HG03066 (cell line): ENCODE results near the gene H19.

Source experiments
- ATAC-seq: cut with Tn5 transposase; IDR thresholded peaks from one replicate; pipeline ENCODE4 v1.9.1; 2021; ENCODE audit warnings: low read depth; ENCODE audit not compliant: unreplicated experiment

Gene H19

DNA sequence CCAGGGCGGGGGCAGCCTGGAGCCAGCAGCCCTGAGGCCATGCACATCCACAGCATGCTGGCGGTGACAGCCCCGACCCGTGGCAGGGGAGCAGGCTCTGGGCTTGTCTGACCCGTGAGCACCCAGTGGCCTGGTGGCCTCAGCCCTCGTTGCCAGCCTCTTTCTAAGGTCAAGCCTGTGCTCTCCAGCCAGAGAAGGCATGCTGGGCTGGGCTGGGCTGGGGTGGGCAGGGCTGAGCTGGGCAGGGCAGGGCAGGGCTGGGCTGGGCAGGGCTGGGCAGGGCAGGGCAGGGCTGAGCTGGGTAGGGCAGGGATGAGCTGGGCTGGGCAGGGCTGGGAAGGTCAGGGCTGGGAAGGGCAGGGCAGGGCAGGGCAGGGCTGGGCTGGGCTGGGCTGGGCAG is 10.6 kb downstream of the H19 start:
- no peak for ATAC-seq

DNA sequence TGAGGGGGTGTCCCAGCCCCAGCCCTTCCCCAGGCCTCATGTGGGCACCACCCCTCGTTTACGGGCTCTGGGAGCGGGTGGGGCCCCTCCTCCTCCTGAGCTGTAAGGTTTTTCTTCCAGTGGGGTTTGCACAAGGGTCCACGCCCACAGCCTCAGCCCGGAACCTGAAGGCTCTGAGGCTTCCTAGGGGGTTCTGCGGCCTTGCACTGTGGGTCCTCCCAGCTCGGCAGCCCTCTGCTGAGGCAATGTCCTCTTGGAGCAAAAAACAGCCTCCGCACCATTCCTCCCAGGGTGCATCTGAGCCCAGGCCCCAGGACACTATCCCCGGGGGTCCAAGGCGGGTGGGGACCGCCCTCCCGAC is 14.1 kb downstream of the H19 start:
- ATAC-seq = no peak

DNA sequence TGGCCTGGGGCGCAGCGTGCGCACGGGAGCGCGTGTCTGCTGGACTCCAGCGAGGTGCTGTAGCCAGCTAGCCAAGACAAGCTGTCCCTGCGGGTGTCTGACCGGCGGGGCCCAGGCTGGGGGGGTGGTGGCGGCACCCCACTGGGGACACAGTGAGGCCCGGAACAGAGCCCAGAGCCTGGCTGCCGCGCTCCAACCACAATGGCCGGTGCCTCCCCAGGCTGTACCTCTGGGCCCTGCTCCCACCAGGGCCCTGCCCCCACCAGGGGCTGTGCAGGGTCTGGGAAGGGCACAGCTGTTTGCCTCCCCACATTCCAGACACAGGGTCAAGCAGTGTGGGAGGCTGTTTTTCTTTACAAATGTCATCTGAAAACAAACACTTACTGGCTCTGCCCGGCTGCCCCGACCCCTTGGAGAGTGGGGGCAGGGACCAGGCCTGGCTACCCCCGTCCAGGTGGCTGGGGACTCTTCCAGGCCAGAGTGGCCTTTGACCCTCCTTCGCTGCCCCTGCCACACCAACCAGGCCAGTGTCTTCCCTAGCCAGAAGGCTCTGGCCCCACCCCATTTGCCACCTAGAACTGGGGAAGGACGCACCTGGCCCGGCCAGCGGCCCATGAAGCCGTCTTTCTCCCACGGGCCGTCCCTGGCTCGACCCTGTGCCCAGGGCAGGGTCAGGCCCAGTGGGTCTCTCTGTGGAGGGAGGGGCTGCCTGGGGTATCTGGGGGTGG is 14.6 kb downstream of the H19 start:
- ATAC-seq = no peak

DNA sequence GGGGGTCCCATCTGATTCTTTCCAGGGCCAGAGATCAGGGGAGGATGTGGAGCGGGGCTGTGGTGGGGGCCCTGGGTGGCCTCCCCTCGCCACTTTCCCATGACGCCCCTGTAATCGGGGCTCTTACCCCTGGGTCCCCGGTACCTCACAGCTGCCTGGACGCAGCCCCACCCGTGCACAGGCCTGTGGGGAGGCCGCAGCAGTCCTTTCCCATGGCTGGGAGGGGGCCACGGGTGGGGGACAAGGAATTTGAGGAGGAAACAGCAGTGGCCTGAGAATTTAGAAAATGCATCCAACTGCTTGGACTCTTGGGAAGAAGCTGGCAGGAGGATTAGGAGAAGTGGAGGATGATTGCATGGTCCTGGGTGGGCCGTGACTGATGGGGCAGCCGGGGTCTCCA is 18.0 kb downstream of the H19 start:
- ATAC-seq = no peak

DNA sequence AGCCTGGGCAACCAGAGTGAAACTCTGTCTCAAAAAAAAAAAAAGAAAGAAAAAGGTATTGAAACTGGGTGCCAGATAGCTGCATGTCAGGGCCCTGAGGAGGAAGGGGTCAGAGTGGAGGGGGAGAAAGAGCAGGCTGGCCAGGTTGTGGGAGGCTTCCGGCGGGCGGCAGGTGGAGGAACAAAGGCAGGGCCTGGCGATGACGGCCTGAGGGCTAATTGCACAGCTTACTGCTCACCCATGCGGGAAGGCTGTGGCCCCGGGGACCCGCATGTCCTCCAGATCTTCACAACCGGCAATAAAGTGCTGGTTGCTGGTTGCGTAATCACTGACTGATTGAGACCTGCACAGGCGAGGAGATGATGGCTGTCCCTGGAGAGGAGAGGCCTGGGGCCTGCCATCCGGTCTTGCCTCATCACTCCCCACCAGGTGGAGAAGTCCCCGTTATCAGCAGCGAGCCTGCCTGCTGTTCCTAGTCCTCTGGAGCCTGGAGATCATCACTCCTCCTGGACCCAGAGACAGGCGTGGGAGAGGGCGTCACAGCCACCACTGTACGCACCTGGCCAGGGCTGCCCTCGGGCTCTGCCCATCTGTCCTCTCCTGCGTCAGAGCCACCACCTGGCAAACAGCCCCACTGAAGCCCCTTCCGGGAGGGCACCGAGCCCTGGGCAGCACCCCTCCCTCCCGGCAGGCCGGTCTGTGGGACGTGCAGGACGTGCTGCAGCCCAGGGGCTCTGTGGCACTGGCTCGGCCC is 18.7 kb downstream of the H19 start:
- ATAC-seq = no peak

DNA sequence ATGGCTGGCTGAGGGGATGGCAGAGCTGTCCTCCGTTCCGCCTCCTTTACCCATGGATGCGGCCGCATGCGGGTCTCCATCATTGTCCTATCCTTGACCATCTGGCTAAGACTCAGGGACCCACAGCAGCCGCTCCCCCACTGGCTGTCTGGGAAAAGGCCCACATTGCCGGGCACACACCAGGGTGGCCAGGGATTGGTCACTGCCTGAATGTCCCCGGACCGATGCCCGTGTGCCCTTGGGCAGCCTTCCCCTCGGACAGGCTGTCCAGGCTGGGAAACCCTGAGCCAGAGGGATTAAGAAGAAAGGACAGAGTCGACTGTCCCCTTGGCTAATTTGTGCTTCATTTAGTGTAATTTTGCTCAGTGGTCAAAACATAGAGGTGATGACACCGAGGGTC is 22.5 kb downstream of the H19 start:
- no peak for ATAC-seq

DNA sequence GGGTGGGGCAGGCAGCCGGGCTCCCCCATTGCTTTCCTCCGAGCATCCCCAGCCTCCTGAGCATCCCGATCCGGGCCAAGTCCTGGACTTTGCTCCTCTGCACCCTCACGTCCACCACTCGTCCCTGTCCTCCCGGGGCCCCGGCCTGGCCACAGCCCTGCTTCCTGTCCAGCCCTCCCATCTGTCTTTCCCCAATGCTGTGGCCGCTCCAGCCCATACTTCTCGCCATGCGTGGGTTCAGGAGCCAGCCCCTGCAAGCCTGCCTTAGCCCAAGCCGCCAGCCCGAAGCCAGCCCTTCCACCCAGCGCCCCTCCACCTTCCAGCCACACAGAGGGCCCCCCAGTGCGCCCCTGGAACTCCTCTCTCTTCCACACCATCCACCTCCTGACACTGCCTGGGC is 26.7 kb downstream of the H19 start:
- no peak for ATAC-seq

DNA sequence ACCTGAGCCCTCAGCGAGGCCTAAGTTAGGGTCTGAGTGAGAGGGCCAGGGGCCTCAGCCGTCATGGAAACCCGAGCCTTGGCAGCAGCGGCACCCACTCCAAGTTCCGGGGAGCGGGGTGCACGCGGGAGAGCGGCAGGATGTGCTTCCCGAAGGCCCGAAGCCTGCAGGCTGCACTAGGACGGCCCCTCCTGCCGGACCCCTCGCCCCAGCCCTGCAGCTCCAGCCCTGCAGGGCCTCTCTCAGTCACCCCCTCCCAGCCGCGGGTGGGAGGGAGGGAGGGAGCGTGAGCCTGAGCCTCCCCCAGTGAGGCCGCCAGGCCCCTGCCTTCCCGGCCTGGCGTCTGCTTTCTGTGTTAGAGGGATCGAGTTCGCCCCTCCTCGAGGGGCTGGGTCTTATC is 27.9 kb downstream of the H19 start:
- ATAC-seq = no peak

DNA sequence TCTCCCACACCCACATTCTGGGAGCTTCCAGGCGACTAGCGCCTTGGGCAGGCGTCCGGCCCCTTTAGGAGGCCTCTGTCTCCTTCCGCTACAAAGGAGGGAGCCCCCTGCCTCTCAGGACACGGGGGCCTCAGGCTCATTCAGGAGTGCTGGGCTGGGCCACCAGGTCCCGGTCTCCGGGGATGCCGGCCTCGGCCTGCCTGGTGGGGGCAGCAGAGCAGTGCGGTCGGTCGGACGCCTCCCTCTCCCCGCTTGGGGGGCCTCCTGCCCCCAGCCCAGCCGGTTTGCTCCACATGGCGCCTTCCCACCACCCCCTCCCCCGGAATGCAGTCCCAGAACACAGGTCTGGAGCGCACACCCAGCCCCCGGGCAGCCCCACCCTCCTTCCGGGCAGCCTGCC is 28.6 kb downstream of the H19 start:
- no peak for ATAC-seq

DNA sequence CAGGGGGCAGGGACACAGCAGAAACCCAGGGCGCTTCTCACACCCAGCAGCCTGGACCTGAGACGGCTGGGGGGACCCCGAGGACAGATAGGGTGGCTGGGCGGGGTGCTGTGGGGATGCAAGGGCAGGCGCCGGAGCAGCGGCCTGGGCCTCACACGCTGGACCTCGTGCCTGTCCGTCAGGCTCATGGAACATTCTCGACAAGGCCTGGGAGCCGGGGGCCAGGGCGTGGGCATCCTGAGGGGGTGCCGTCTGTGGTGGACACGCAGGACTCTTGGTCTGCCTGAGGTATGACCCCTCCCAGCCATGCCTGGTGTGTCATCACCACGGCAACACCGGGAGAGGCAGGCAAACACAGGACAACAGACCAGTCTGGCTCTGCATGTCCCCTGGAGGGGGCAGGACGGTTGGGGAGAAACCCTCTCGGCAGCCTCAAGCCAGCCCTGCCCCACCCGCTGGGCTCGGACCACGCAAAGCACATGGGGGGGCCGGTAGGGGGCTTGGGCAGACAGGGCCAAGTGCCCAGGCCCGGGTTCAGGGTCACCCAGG is 29.1 kb downstream of the H19 start:
- ATAC-seq = no peak

DNA sequence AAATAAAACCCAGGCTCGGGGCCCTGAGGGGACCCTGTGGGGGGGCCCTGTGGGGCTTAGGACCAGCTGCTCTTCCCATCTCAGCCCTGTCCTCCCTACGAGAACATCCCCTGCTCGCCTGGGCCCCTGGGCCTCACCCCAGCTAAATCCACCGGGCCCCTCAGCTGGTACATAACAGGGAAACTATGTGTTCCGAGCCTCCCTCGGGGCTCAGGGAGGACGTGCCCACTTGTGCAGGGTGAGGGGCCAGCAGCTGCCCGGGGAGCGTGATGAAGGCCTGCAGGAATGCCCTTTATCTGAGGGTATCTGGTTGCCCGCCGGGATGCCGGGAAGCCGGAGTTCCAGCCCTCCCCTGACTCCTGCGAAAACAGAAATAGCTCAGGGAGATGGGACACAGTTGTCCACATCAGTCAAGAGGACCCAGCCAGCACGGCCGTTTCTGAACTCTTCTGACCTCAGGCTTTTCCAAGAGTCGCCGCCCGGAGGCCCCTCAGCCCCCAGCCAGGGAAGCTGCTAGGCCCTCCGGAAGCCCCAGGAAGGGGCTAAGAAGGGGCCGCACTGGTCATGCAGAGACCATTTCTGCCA is 29.9 kb downstream of the H19 start:
- no peak for ATAC-seq

DNA sequence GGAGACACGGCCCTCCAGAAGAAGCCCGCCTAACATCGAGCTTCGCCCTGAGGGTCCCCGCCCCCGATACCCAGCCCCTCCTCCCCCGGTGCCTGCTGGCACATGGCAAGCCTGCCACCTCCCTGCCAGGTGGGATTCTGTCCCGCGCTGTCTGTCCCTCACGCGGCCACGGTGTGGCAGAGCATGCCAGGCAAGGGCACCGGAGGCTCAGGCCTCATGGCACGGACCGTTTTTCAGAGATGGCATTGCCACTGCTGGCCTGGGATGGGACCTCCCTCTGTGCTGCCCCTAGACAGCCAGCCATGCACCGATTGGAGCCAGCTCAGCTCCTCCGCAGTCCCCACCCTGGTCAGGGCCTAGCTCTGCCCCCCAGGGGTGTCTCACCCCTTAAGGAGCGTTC is 31.1 kb downstream of the H19 start:
- no peak for ATAC-seq

DNA sequence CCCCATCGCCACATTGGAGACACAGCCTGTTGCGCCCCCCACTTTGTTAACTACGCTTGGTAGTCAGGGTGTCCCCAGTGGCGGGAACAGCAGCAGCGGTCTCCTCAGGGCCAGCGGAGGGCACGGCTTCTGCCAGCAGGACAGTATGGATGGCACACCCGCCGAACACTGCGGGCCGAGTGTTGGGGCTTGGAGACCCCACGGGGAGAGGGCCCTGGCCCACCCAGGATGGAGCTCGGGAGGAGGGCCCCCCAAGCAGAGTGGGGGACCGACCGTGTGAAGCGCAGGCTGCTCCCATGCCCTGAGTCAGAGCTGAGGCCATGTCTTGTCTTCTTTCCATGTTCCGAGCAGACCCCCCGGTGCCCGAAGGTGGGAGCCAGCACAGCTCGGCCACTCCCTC is 32.7 kb downstream of the H19 start:
- ATAC-seq = no peak

DNA sequence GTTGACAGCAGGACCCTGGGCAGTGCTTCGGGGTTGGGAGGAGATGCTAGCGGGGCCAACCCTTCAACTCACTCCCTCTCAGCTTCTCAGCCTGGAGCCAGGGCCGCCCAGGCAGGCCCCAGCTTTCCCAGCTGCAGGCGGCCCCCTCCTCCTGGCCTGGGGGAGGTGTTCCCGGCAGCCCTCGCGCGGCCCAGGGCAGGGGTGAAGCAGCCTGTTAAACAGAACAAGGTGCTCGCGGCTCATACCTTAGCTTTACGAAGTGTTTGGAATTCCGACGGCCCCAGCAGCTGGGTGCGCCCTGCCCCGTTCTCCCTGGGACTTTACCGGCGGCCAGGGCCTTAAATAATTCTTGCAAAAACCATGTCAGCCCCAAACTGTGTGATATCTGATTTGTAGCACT is 33.3 kb downstream of the H19 start:
- ATAC-seq = no peak

DNA sequence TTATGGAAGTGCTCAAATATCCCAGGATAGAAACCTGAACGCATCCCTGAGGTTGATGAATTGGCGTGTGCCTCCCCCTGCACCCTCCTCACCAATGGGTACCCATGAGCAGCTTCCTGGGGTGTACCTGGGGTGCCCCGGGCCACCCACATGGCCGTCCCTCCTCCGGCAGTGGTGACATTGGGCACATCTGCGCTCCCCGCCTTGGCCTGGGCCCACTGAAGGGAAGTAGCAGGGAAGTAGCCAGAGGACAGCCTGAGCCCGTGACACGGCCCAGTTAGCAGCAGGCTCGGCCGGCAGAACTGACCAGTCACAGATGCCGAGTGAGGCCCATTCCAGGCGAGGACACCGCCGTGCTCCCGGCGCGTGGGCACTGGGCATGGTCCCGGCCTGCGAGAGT is 33.8 kb downstream of the H19 start:
- ATAC-seq = no peak

DNA sequence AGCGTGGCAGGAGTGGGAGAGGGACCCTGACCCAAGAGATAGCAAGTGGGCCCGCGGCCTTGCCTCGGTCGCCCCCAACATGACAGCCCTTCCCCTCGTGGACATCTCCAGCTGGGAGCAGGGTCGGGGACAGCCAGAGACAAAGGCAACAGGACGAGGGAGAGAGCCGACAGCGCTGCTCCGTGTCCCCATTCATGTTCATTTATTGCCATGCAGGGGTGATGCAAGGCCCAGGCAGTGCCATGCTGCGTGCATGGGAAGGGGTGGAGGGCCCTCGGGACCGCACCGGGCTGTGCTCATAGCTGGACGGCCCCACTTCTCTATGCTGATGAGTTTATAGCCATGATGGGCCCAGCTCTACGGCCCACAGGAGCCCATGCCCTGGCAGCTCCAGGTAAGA is 37.9 kb downstream of the H19 start:
- ATAC-seq = no peak

DNA sequence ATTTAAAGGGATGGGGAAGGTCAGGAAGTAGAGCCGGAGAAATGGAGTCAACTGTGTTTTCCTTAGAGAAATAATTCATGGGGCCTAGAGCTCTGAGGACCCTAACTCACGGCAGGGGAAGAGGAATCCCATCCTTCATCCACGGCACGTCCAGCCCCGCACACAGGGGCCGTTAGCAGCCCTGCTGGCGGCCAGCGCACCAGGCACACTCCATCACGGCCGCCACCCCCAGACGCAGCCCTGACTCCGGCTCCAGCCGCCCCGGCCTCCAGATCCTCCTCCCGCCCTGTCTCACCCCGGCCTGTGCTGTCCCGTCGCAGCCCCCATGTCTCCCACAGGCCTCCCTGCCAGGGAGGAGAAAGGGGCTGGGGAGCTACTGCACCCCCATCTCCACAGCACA is 39.3 kb downstream of the H19 start:
- ATAC-seq = no peak

DNA sequence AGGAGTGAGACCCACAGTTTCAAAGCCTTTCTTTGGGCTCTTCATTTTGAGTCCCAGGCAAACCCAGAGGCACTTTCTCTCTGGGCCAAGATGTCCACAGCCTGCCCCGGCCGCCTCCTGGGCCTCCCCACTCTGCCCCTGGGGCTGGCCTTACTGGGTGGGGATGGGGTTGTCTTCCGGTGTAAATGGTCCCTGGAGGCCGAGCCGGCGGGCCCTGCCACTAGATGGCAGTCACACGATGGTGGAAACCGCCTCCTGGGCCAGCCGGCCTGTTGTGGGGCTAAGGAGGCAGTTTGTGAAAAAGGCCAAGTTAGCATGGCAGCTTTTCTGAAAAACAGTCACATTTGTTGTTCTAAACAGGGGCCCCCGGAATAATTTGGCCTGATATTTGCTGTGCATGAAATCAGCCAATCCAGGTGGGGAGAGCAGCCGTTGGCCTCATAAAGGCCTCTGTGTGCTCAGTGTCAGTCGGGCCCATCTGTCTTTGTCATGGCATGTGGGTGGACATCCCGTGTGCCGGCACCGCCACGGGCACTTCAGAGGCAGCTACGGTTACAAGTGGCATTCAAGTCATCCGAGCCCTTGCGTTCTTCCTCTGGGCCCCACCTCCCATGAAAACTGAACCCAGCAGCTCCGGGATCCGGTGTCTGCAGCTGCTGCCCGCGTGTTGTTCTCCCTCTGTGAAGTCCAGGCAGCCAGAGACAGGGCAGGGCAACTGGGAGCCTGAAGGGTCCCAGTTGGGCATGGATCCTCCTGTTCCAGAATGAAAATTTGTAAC is 44.0 kb downstream of the H19 start:
- ATAC-seq = no peak

DNA sequence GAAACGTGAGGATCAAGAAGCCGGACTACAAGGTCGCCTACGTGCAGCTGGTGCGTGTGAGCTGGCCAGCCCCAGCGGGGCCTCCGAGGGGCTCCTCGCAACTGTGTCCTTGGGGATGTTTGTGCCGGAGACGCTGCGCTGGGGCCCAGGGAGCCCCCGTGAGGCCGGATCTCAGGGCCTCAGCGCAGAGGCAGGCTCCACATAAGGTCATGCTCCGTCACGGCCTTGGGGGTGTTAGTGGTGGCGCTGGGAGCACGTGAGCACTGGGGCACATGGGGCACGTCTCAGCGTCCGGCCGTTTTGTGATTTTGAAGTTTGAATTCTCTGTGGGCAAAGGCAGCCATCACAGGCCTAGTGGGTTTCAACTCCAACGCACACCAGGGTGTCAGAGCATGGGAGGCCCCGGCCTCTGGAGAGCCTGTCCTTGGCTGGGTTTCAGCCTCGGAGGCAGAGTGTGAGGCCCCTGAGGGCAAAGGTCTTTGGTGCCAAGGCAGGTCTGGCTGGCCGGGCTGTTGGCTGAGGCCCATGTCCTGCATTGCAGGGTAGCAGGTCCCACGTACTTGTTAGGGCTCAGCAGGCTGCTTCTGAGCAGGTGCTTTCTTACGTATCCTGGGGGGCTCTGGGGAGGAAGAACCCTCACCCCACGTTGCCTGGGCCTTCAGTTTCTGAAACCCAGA is 44.7 kb downstream of the H19 start:
- no peak for ATAC-seq

DNA sequence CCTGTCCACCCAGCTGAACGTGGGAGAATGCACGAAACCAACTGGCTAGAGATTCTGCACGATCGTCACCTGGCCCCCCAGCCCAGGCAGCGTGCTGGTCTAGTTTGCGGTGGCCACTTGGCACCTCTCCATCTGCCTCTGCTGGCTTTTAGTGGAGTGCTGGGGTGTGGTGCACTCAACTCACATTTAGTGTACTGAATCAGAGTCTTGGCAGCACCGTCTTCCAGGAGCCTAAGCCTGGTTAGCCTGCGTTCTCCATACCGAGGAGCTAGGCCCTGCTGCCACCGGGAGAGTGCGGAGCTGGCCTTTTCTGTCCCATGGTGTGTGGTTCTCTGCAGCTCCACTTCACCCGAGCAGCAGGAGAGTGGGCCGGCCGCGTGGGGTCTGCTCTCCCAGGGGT is 47.7 kb downstream of the H19 start:
- ATAC-seq = no peak

DNA sequence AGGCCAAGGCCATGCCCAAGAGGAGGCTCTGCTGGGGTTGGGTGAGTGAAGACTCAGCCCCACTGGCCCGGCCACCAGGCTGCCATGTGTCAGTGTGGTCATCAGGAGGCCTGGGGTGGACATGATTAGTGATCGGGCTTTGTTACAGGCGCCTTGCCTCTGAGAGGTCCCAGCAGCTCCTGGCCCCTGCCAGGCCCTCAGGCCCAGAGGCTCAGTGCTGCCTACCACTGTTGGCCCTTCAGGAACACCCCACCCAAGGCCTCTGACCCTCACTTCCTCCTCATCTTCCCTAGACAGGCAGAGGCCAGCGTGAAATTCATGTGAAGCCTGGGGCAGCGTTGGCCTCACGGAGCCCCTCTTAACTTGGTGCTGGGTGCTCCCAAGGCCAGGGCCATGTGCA is 48.3 kb downstream of the H19 start:
- ATAC-seq = no peak
